Endothelial cell of umbilical vein (primary cell): Measurements from ENCODE around the gene MRTFA. TPM values are rescaled to one million over a fixed set of nuclear protein-coding genes. Genes with fewer than 3 reads are reported as not detected.

Experiments used
- BruUV-seq: library from RNA; stranded (reverse); fragments of 400-500 nt; replicated peaks from 2 replicates; lab custom pipeline; 2021; lab: Mats Ljungman, UMichigan
- CTCF ChIA-PET: fragments of 300-600, 350-600 bp; sonication (Branson Sonifier 250); formaldehyde crosslinking; loops from one replicate; lab custom pipeline; 2021; ENCODE audit warnings: antibody characterized with exemption, inconsistent platforms; lab: Charles Lee
- POLR2A ChIA-PET: fragments of 300-600, 350-600 bp; sonication (Branson Sonifier 250); formaldehyde crosslinking; loops from one replicate; lab custom pipeline; 2021; ENCODE audit warnings: antibody characterized with exemption, inconsistent platforms; lab: Charles Lee
- DNase-seq: peaks from one replicate; pipeline ENCODE4 v3.0.0-alpha.2; 2011; ENCODE audit warnings: low read depth, low spot score
- FAIRE-seq: peaks from 2 replicates; lab custom pipeline; 2011; peaks lifted over from hg19 to GRCh38; lab: Jason Lieb, UNC
- H2AFZ ChIP-seq: 2 replicates; pipeline ENCODE4 v1.6.0; 2012; ENCODE audit warnings: low read depth, low read length, control low read depth, inconsistent platforms
- H3K27ac ChIP-seq: 2 replicates; pipeline ENCODE4 v1.5.1; 2011; ENCODE audit warnings: low read depth, mild to moderate bottlenecking, control low read depth, low read length, moderate library complexity; ENCODE audit not compliant: insufficient read depth
- H3K27me3 ChIP-seq, 2 experiments: 2 replicates each; pipeline versions ENCODE4 v1.6.0 to v1.6.1; 2011; ENCODE audit warnings: low read length in 2 of 2, mixed read lengths in 1 of 2; ENCODE audit not compliant: control insufficient read depth in 2 of 2, insufficient read depth in 2 of 2
- H3K36me3 ChIP-seq, 2 experiments: 2 replicates in 1 of 2; 3 replicates in 1 of 2; pipeline ENCODE4 v1.5.1; 2011; ENCODE audit warnings: low read length in 2 of 2, mild to moderate bottlenecking in 1 of 2, moderate library complexity in 1 of 2; ENCODE audit not compliant: control insufficient read depth in 2 of 2, insufficient read depth in 2 of 2; ENCODE audit errors: extremely low read depth in 1 of 2
- H3K4me1 ChIP-seq: 3 replicates; pipeline ENCODE4 v1.5.1; 2011; ENCODE audit warnings: mild to moderate bottlenecking, low read length; ENCODE audit not compliant: control insufficient read depth, insufficient read depth; ENCODE audit errors: extremely low read depth
- H3K4me2 ChIP-seq: 2 replicates; pipeline ENCODE4 v1.6.1; 2011; ENCODE audit warnings: low read length, control low read depth, mixed read lengths; ENCODE audit not compliant: insufficient read depth
- H3K4me3 ChIP-seq, 3 experiments: fragments of 200-600 bp in 1 of 3; sonication (generic), shearing (Covaris generic) in 1 of 3; replicated peaks in 1 of 3; 2 replicates each; pipeline ENCODE4 v1.5.1; 2011 to 2016; ENCODE audit warnings: control low read depth in 3 of 3, low read length in 3 of 3, mild to moderate bottlenecking in 2 of 3, inconsistent platforms in 1 of 3, low read depth in 1 of 3, moderate library complexity in 1 of 3; ENCODE audit not compliant: insufficient read depth in 1 of 3
- H3K79me2 ChIP-seq: 2 replicates; pipeline ENCODE4 v1.6.0; 2012; ENCODE audit warnings: low read length, inconsistent platforms; ENCODE audit not compliant: control insufficient read depth, insufficient read depth
- H3K9ac ChIP-seq: replicated peaks from 2 replicates; pipeline ENCODE3; 2011; ENCODE audit warnings: low read length, control low read depth; ENCODE audit not compliant: insufficient read depth; ENCODE audit errors: extremely low read depth
- H3K9me1 ChIP-seq: replicated peaks from 3 replicates; pipeline ENCODE4 v1.6.0; 2011; ENCODE audit warnings: mild to moderate bottlenecking, low read length; ENCODE audit not compliant: control insufficient read depth, insufficient read depth; ENCODE audit errors: extremely low read depth
- H3K9me3 ChIP-seq: replicated peaks from 2 replicates; pipeline ENCODE4 v1.5.1; 2012; ENCODE audit warnings: low read length, inconsistent platforms; ENCODE audit not compliant: control insufficient read depth, insufficient read depth
- H4K20me1 ChIP-seq: replicated peaks from 2 replicates; pipeline ENCODE3; 2011; ENCODE audit warnings: mild to moderate bottlenecking, low read length; ENCODE audit not compliant: control insufficient read depth, insufficient read depth; ENCODE audit errors: extremely low read depth
- CTCF ChIP-seq, 2 donors: IDR thresholded peaks; 1 replicate in 1 of 2; 2 replicates in 1 of 2; pipeline ENCODE4 v1.5.1; 2011; ENCODE audit warnings: low read length in 2 of 2, mild to moderate bottlenecking in 2 of 2, moderate library complexity in 2 of 2, control low read depth in 1 of 2, inconsistent platforms in 1 of 2, low read depth in 1 of 2; ENCODE audit not compliant: insufficient read depth in 1 of 2; ENCODE audit errors: extremely low read depth in 1 of 2
- FOS ChIP-seq: IDR thresholded peaks from 2 replicates; pipeline ENCODE4 v1.6.1; 2011; ENCODE audit warnings: mild to moderate bottlenecking, low read length, moderate library complexity, borderline replicate concordance; ENCODE audit not compliant: insufficient read depth
- GATA2 ChIP-seq: IDR thresholded peaks from 2 replicates; pipeline ENCODE4 v1.7.0; 2011; ENCODE audit warnings: low read depth, mild to moderate bottlenecking, moderate library complexity, mixed read lengths, low read length; ENCODE audit not compliant: insufficient read length, insufficient read depth
- JUN ChIP-seq: IDR thresholded peaks from 2 replicates; pipeline ENCODE4 v1.6.1; 2011; ENCODE audit warnings: borderline replicate concordance, low read depth; ENCODE audit not compliant: insufficient read length, insufficient read depth
- MAX ChIP-seq: IDR thresholded peaks from 2 replicates; pipeline ENCODE4 v1.6.1; 2011; ENCODE audit not compliant: insufficient read depth, insufficient read length
- MYC ChIP-seq: IDR thresholded peaks from one replicate; pipeline ENCODE4 v1.6.1; 2011; ENCODE audit warnings: mild to moderate bottlenecking, low read depth, low read length
- POLR2AphosphoS5 ChIP-seq: IDR thresholded peaks from 2 replicates; pipeline ENCODE4 v1.6.1; 2012; ENCODE audit warnings: low read depth, mild to moderate bottlenecking, control low read depth, low read length, moderate library complexity; ENCODE audit not compliant: insufficient read depth
- dilution Hi-C: fragments of 300-500 bp; cut with MboI; formaldehyde crosslinking; loops from one replicate; pipeline ENCODE4 v1.15.0; 2019; ENCODE audit warnings: low sequenced_read_pairs; ENCODE audit not compliant: extremely low pct_ligation_motif_present
- intact Hi-C: fragments of 100-400 bp; cut with micrococcal nuclease; formaldehyde crosslinking; loops from one replicate; pipeline ENCODE4 v1.10.0; 2022
- polyA plus RNA-seq, 4 experiments: library from polyadenylated mRNA; depleted of rRNA in 3 of 4; stranded (reverse) in 3 of 4; unstranded in 1 of 4; fragments of >200 nt; gene quantifications; 2 replicates each; pipeline versions ENCODE4 v1.2.1 to v1.2.3, GENCODE V29; 2011 to 2012; ENCODE audit warnings: missing spikeins in 1 of 4
- total RNA-seq: library from RNA; stranded (reverse); gene quantifications from 2 replicates; pipeline ENCODE4 v1.2.3, GENCODE V29; 2021

The MRTFA gene
- total and polyA plus RNA-seq, 2 donors (not counting 3 experiments of a cell fraction or from before 2014, with no cell fraction given) = 13.6 to 44.1 TPM

DNA sequence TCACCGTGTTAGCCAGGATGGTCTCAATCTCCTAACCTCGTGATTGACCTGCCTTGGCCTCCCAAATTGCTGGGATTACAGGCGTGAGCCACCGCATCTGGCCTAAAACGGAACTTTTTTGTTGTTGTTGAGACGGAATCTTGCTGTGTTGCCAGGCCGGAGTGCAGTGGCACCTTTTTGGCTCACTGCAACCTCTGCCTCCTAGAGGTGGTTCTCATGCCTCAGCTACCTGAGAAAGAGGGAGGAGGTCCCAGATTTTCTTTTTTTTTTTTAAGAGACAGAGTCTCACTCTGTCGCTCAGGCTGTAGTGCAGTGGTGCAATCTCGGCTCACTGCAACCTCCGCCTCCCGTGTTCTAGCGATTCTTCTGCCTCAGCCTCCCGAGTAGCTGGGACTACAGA, 34.9 kb upstream of the MRTFA start:
- H3K27me3 ChIP-seq = no peaks in the 10 kb centered on the region
- dilution Hi-C loops = no loop called here
- CTCF ChIA-PET = interaction anchor here (1.9 kb wide), 1 partner anchor 12 kb away, joined by 7 read pairs; no protein-coding TSS in a partner anchor
- H3K4me3 ChIP-seq = no peak overlapping the region
- no peak for TF ChIP-seq MYC
- no peak for TF ChIP-seq POLR2AphosphoS5
- TF ChIP-seq CTCF (IDR thresholded peaks at IDR 0.05; ENCODE audit: extremely low read depth in 1 of 2, insufficient read depth in 1 of 2, low read depth in 1 of 2, low read length in 2 of 2) = no peak
- no peak for TF ChIP-seq JUN
- no peaks in the 10 kb centered on the region for H4K20me1 ChIP-seq
- peaks cover 10% of the 10 kb centered on the region for H3K4me1 ChIP-seq
- BruUV-seq = no TSS peak
- H3K79me2 ChIP-seq = no peaks in the 10 kb centered on the region
- no peak overlapping the region for H3K4me2 ChIP-seq
- intact Hi-C loops = no loop called here
- no peaks in the 10 kb centered on the region for H3K9me1 ChIP-seq
- no peak overlapping the region for H2AFZ ChIP-seq
- DNase-seq = no peak
- H3K36me3 ChIP-seq = no peaks in the 10 kb centered on the region
- no peak overlapping the region for H3K9ac ChIP-seq
- H3K9me3 ChIP-seq = no peaks in the 10 kb centered on the region
- FAIRE-seq = no peak
- H3K27ac ChIP-seq = no peak overlapping the region
- POLR2A ChIA-PET = no interaction called here

DNA sequence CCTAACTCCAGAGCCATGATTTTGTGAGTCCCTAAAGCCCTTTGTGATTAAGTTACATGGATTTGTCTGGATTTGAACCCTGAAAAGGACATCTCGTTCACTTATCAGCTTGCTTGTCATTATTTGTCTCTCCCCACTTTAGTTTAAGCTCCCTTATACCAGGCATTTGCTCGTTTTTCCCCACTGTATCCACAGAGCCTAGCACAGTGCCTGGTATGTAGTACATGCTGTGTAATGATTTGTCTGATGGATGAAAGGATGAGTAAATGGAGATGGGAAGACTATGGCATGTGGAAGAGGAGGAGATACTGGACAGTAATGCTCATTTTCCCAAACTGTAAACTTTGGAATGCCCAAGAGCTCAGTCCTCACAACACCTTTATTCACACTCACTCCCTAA, 33.5 kb upstream of the MRTFA start:
- intact Hi-C loops = no loop called here
- H3K27ac ChIP-seq = no peak overlapping the region
- no peak overlapping the region for H3K4me2 ChIP-seq
- no peak overlapping the region for H3K4me3 ChIP-seq
- no TSS peak for BruUV-seq
- H3K36me3 ChIP-seq = no peaks in the 10 kb centered on the region
- TF ChIP-seq MAX = no peak
- no peak for TF ChIP-seq CTCF (IDR thresholded peaks at IDR 0.05; ENCODE audit: extremely low read depth in 1 of 2, insufficient read depth in 1 of 2, low read depth in 1 of 2, low read length in 2 of 2)
- TF ChIP-seq FOS = no peak
- no peak for TF ChIP-seq GATA2
- no peak for TF ChIP-seq MYC
- H3K4me1 ChIP-seq = peaks cover 10% of the 10 kb centered on the region
- no peak overlapping the region for H2AFZ ChIP-seq
- DNase-seq (no peak), FAIRE-seq (no peak)
- H4K20me1 ChIP-seq = no peaks in the 10 kb centered on the region
- no peaks in the 10 kb centered on the region for H3K9me3 ChIP-seq
- dilution Hi-C loops = no loop called here
- H3K79me2 ChIP-seq = no peaks in the 10 kb centered on the region
- ChIA-PET CTCF (no interaction called here), POLR2A (no interaction called here)
- no peak overlapping the region for H3K9ac ChIP-seq
- no peaks in the 10 kb centered on the region for H3K9me1 ChIP-seq
- H3K27me3 ChIP-seq = no peaks in the 10 kb centered on the region
